ENCODE measurements around the gene AP3M1.

- TF ChIP-seq CTCF (conservative IDR thresholded peaks at IDR 0.05 in 1 of 2, IDR thresholded peaks at IDR 0.05 in 1 of 2; ENCODE audit: low read depth in 1 of 2, low read length in 2 of 2) (no peak), EZH2 (IDR thresholded peaks at IDR 0.05; ENCODE audit: low read length, missing control alignments) (no peak)
Measured at GRCh38 chr10:74076961-74077360, 73.7 kb downstream of the AP3M1 start.
